H1 (cell line): ENCODE data around the gene IPO7. TPM values are rescaled to one million over a fixed set of nuclear protein-coding genes. Genes with fewer than 3 reads are reported as not detected.

Source experiments
- BCL11A ChIP-seq, 2 experiments: IDR thresholded peaks; one replicate each; pipeline ENCODE4 v1.6.1; 2011; ENCODE audit warnings: low read depth in 2 of 2, low read length in 2 of 2, mild to moderate bottlenecking in 2 of 2
- polyA plus RNA-seq, 7 experiments: library from polyadenylated mRNA; depleted of rRNA in 3 of 7; stranded (reverse) in 5 of 7; unstranded in 2 of 7; fragments of >200 nt in 5 of 7; fragments of 200-250 nt in 2 of 7; gene quantifications; 1 replicate in 5 of 7; 2 replicates in 1 of 7; 4 replicates in 1 of 7; pipeline versions ENCODE4 v1.2.1 to v1.2.3, GENCODE V29; 2011 to 2013; ENCODE audit warnings: missing spikeins in 2 of 7, mixed read lengths in 2 of 7
- total RNA-seq: library from RNA; stranded (reverse); fragmentation: NEBNext Ultra II Directional; extraction: Animal tissue kit (Norgen Biotek cat#: 25700); gene quantifications from 2 replicates; pipeline ENCODE4 v1.2.1, GENCODE V29; 2021

Gene IPO7
- total and polyA plus RNA-seq, 2 of the 8 experiments (the other 6 are each of a cell fraction or from before 2014, with no cell fraction given), result 45.9 to 259 TPM

DNA sequence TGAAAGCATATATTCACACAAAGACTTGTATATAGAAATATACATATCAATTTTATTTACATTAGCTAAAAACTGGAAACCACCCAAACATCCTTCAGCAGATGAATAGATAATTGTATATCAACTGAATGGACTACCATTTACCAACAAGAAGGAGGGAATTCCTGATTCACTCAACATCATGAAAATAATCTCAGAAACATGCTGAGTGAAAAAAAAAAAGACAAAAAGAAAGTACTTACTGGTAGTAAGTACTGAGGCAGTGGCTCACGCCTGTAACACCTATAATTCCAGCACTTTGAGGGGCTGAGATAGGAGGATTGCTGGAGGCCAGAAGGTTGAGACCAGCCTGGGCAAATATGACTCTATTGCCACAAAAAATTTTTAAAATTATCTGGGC lies 7.4 kb upstream of the IPO7 start (continued):
- no peak for TF ChIP-seq BCL11A (IDR thresholded peaks at IDR 0.05; ENCODE audit: low read depth in 2 of 2, low read length in 2 of 2)
